GM12878 (cell line): ENCODE data around the gene UAP1. TPM values are rescaled to one million over a fixed set of nuclear protein-coding genes. Genes with fewer than 3 reads are reported as not detected.
A peak's percentile ranks its signal among the peaks of the same experiment; 100 is the strongest.

Experiments used
- BACH1 ChIP-seq: fragments of 450-650 bp; IDR thresholded peaks from 2 replicates; pipeline ENCODE4 v1.6.1; 2017; ENCODE audit warnings: mild to moderate bottlenecking, borderline replicate concordance
- BCL11A ChIP-seq: IDR thresholded peaks from 2 replicates; pipeline ENCODE4 v1.6.1; 2011; ENCODE audit warnings: low read depth, low read length
- CHD1 ChIP-seq: IDR thresholded peaks from 2 replicates; pipeline ENCODE4 v1.6.1; 2012; ENCODE audit warnings: low read depth, low read length, improper control_type of control experiment
- CREB1 ChIP-seq: IDR thresholded peaks from 2 replicates; pipeline ENCODE4 v1.6.1; 2012; ENCODE audit warnings: low read depth, mild to moderate bottlenecking, inconsistent platforms
- DPF2 ChIP-seq: fragments of 450-650 bp; IDR thresholded peaks from 2 replicates; pipeline ENCODE4 v1.6.1; 2017; ENCODE audit warnings: mild to moderate bottlenecking
- EP300 ChIP-seq, 2 experiments: fragments of 150-350 bp in 1 of 2; IDR thresholded peaks; 2 replicates each; pipeline ENCODE4 v1.6.1; 2011 to 2012; ENCODE audit warnings: low read depth in 2 of 2, low read length in 2 of 2, borderline replicate concordance in 1 of 2, improper control_type of control experiment in 1 of 2, inconsistent platforms in 1 of 2; ENCODE audit not compliant: control insufficient read depth in 1 of 2
- FOXM1 ChIP-seq: IDR thresholded peaks from 2 replicates; pipeline ENCODE4 v1.6.1; 2012; ENCODE audit warnings: low read depth, mild to moderate bottlenecking, inconsistent platforms, low read length, moderate library complexity
- GABPA ChIP-seq: IDR thresholded peaks from 2 replicates; pipeline ENCODE4 v1.6.1; 2014; ENCODE audit warnings: antibody characterized with exemption, low read depth, mild to moderate bottlenecking, inconsistent platforms
- HDAC6 ChIP-seq: fragments of 200-600 bp; sonication (generic); IDR thresholded peaks from one replicate; pipeline ENCODE4 v1.8.0; 2017; ENCODE audit warnings: antibody characterized with exemption; ENCODE audit not compliant: unreplicated experiment
- KDM1A ChIP-seq: fragments of 200-600 bp; sonication (generic); IDR thresholded peaks from 2 replicates; pipeline ENCODE4 v1.6.1; 2016; ENCODE audit warnings: borderline replicate concordance
- LARP7 ChIP-seq: fragments of 450-650 bp; IDR thresholded peaks from 2 replicates; pipeline ENCODE4 v1.6.1; 2017; ENCODE audit warnings: mild to moderate bottlenecking
- MEF2B ChIP-seq: fragments of 450-650 bp; IDR thresholded peaks from 2 replicates; pipeline ENCODE4 v1.6.1; 2018; ENCODE audit warnings: mild to moderate bottlenecking, moderate library complexity; ENCODE audit not compliant: partially characterized antibody, poor library complexity, severe bottlenecking
- MYC ChIP-seq: IDR thresholded peaks from 2 replicates; pipeline ENCODE4 v1.6.1; 2011; ENCODE audit warnings: mild to moderate bottlenecking, low read length, moderate library complexity, inconsistent platforms; ENCODE audit not compliant: insufficient read depth, insufficient replicate concordance, insufficient read length, severe bottlenecking
- NFIC ChIP-seq: IDR thresholded peaks from 2 replicates; pipeline ENCODE4 v1.6.1; 2012; ENCODE audit warnings: low read depth, mild to moderate bottlenecking, inconsistent platforms, low read length, moderate library complexity
- PAX5 ChIP-seq: IDR thresholded peaks from 2 replicates; pipeline ENCODE4 v1.6.1; 2011; ENCODE audit warnings: low read depth, low read length, borderline replicate concordance
- RELA ChIP-seq: fragments of 450-650 bp; IDR thresholded peaks from 2 replicates; pipeline ENCODE4 v1.8.0; 2014; ENCODE audit warnings: borderline replicate concordance; ENCODE audit not compliant: partially characterized antibody
- RUNX3 ChIP-seq: IDR thresholded peaks from 2 replicates; pipeline ENCODE4 v1.6.1; 2012; ENCODE audit warnings: low read length, inconsistent platforms
- SMARCA5 ChIP-seq: fragments of 450-650 bp; IDR thresholded peaks from 2 replicates; pipeline ENCODE4 v1.6.1; 2017; ENCODE audit warnings: mild to moderate bottlenecking
- STAT3 ChIP-seq: IDR thresholded peaks from 2 replicates; pipeline ENCODE4 v1.6.1; 2011; ENCODE audit warnings: low read depth, low read length, improper control_type of control experiment
- ZNF207 ChIP-seq: fragments of 450-650 bp; IDR thresholded peaks from 2 replicates; pipeline ENCODE4 v1.6.1; 2014; ENCODE audit warnings: antibody characterized with exemption, mild to moderate bottlenecking, borderline replicate concordance
- ZNF384 ChIP-seq: IDR thresholded peaks from 2 replicates; pipeline ENCODE4 v1.6.1; 2012; ENCODE audit warnings: low read depth, mild to moderate bottlenecking, low read length, improper control_type of control experiment, borderline replicate concordance
- ZNF622 ChIP-seq: fragments of 450-650 bp; IDR thresholded peaks from 2 replicates; pipeline ENCODE4 v1.6.1; 2017; ENCODE audit warnings: mild to moderate bottlenecking, inconsistent platforms
- polyA plus RNA-seq, 11 experiments: library from polyadenylated mRNA; depleted of rRNA in 4 of 11; unstranded in 6 of 11; stranded (reverse) in 5 of 11; fragments of >200 nt; fragmentation: Nextera tagmentation in 4 of 11; fragmentation: Illumina TruSeq in 1 of 11; extraction: Ambion mirVana in 4 of 11; extraction: Trizol in 1 of 11; gene quantifications; 1 replicate in 1 of 11; 2 replicates in 10 of 11; pipeline versions ENCODE4 v1.2.1 to v1.2.3, GENCODE V29; 2011 to 2016; ENCODE audit warnings: inconsistent platforms in 2 of 11, missing spikeins in 2 of 11, low read depth in 1 of 11
- total RNA-seq, 4 experiments: library from RNA; depleted of rRNA in 3 of 4; stranded (reverse); fragments of >200 nt in 3 of 4; fragmentation: Illumina TruSeq in 1 of 4; extraction: Trizol in 1 of 4; gene quantifications; 2 replicates each; pipeline versions ENCODE4 v1.2.1 to v1.2.3, GENCODE V29; 2013 to 2021
- TF ChIP-seq, protein P1 (sequence below): IDR thresholded peaks from 2 replicates; pipeline ENCODE4 v1.6.1; 2012; ENCODE audit warnings: low read length, inconsistent platforms
- TF ChIP-seq, protein P2 (sequence below): fragments of 450-650 bp; conservative IDR thresholded peaks from 2 replicates; pipeline ENCODE4 v1.6.1; 2017; ENCODE audit warnings: mild to moderate bottlenecking, moderate library complexity
- TF ChIP-seq, protein P3 (sequence below): fragments of 450-650 bp; IDR thresholded peaks from 2 replicates; pipeline ENCODE4 v1.6.1; 2017; ENCODE audit warnings: low read depth, mild to moderate bottlenecking, moderate library complexity
- TF ChIP-seq, protein P4 (sequence below): IDR thresholded peaks from 2 replicates; pipeline ENCODE4 v1.6.1; 2011; ENCODE audit warnings: mild to moderate bottlenecking, low read depth, low read length, moderate library complexity; ENCODE audit not compliant: insufficient replicate concordance

UAP1 gene
- total and polyA plus RNA-seq, 10 of the 15 experiments (the other 5 are each of a cell fraction or from before 2014, with no cell fraction given), result 19.2 to 43.0 (median 30.7) TPM

- TF ChIP-seq, protein P1, sequence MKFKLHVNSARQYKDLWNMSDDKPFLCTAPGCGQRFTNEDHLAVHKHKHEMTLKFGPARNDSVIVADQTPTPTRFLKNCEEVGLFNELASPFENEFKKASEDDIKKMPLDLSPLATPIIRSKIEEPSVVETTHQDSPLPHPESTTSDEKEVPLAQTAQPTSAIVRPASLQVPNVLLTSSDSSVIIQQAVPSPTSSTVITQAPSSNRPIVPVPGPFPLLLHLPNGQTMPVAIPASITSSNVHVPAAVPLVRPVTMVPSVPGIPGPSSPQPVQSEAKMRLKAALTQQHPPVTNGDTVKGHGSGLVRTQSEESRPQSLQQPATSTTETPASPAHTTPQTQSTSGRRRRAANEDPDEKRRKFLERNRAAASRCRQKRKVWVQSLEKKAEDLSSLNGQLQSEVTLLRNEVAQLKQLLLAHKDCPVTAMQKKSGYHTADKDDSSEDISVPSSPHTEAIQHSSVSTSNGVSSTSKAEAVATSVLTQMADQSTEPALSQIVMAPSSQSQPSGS, result 0 out of 2 replicates have a peak, but pooled peaks have one; percentile 31
- TF ChIP-seq ZNF622, result no peak
- no peak for TF ChIP-seq LARP7
- TF ChIP-seq MYC, result no peak
- TF ChIP-seq, protein P2, sequence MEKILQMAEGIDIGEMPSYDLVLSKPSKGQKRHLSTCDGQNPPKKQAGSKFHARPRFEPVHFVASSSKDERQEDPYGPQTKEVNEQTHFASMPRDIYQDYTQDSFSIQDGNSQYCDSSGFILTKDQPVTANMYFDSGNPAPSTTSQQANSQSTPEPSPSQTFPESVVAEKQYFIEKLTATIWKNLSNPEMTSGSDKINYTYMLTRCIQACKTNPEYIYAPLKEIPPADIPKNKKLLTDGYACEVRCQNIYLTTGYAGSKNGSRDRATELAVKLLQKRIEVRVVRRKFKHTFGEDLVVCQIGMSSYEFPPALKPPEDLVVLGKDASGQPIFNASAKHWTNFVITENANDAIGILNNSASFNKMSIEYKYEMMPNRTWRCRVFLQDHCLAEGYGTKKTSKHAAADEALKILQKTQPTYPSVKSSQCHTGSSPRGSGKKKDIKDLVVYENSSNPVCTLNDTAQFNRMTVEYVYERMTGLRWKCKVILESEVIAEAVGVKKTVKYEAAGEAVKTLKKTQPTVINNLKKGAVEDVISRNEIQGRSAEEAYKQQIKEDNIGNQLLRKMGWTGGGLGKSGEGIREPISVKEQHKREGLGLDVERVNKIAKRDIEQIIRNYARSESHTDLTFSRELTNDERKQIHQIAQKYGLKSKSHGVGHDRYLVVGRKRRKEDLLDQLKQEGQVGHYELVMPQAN, result no peak
- peak; percentile 53; the same call in 1 of the 2 replicates for TF ChIP-seq NFIC
- peak; percentile 40; the same call in 1 of the 2 replicates for TF ChIP-seq BCL11A
- no peak for TF ChIP-seq HDAC6
- peak; percentile 47; the same call in 1 of the 2 replicates for TF ChIP-seq DPF2
- no peak for TF ChIP-seq CREB1
- no peak for TF ChIP-seq RELA
- TF ChIP-seq STAT3, result no peak
- no peak for TF ChIP-seq SMARCA5
- TF ChIP-seq FOXM1, result no peak
- TF ChIP-seq BACH1, result no peak
- TF ChIP-seq ZNF207, result no peak
- TF ChIP-seq, protein P3, sequence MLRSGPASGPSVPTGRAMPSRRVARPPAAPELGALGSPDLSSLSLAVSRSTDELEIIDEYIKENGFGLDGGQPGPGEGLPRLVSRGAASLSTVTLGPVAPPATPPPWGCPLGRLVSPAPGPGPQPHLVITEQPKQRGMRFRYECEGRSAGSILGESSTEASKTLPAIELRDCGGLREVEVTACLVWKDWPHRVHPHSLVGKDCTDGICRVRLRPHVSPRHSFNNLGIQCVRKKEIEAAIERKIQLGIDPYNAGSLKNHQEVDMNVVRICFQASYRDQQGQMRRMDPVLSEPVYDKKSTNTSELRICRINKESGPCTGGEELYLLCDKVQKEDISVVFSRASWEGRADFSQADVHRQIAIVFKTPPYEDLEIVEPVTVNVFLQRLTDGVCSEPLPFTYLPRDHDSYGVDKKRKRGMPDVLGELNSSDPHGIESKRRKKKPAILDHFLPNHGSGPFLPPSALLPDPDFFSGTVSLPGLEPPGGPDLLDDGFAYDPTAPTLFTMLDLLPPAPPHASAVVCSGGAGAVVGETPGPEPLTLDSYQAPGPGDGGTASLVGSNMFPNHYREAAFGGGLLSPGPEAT, result peak; percentile 50; the same call in 1 of the 2 replicates
- TF ChIP-seq PAX5, result peak; percentile 45; the same call in 1 of the 2 replicates
- TF ChIP-seq RUNX3, result peak; percentile 68; the same call in 1 of the 2 replicates
- peak in 1 of 2 experiments; percentile 54; a peak in 1 of 4 replicates for TF ChIP-seq EP300 (IDR thresholded peaks at IDR 0.05; ENCODE audit: borderline replicate concordance in 1 of 2, control insufficient read depth in 1 of 2, low read depth in 2 of 2, low read length in 2 of 2)
- TF ChIP-seq KDM1A, result no peak
- TF ChIP-seq ZNF384, result no peak
- TF ChIP-seq, protein P4, sequence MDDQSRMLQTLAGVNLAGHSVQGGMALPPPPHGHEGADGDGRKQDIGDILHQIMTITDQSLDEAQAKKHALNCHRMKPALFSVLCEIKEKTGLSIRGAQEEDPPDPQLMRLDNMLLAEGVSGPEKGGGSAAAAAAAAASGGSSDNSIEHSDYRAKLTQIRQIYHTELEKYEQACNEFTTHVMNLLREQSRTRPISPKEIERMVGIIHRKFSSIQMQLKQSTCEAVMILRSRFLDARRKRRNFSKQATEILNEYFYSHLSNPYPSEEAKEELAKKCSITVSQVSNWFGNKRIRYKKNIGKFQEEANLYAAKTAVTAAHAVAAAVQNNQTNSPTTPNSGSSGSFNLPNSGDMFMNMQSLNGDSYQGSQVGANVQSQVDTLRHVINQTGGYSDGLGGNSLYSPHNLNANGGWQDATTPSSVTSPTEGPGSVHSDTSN, result no peak
- no peak for TF ChIP-seq GABPA
- no peak for TF ChIP-seq CHD1
- TF ChIP-seq MEF2B, result peak; percentile 20
Measured at GRCh38 chr1:162633081-162633762, 71.7 kb downstream of the UAP1 start (continued).
